ENCODE results near the gene ZSCAN21. TPM values are rescaled to one million over a fixed set of nuclear protein-coding genes. Genes with fewer than 3 reads are reported as not detected.

The ZSCAN21 gene
- total RNA-seq, 2 donors from 2014 or later, result 22.7 to 25.1 TPM

- DNase-seq, result no peak
- peaks cover 18% of the 10 kb centered on the region for H3K36me3 Mint-ChIP-seq (ENCODE audit: low read depth)
- no peak overlapping the region for H3K4me3 Mint-ChIP-seq
- no peaks in the 10 kb centered on the region for H3K27me3 Mint-ChIP-seq (ENCODE audit: insufficient read depth)
- Histone ChIP-seq H3K4me3 (ENCODE audit: low read length) (no peak overlapping the region), H3K27me3 (ENCODE audit: control insufficient read depth, insufficient read depth, low read length, poor library complexity, severe bottlenecking) (no peaks in the 10 kb centered on the region), H3K9ac (ENCODE audit: extremely low read depth, low read length, poor library complexity, severe bottlenecking) (no peak overlapping the region), H3K4me1 (ENCODE audit: control insufficient read depth, insufficient read depth, low read length) (no peaks in the 10 kb centered on the region), H3K27ac (ENCODE audit: low read depth, low read length) (no peak overlapping the region), H3K9me3 (ENCODE audit: control insufficient read depth, low read length) (no peaks in the 10 kb centered on the region), H3K36me3 (ENCODE audit: control insufficient read depth, insufficient read depth, low read length) (peaks cover 20% of the 10 kb centered on the region)
- peaks cover 12% of the 10 kb centered on the region for H3K4me1 Mint-ChIP-seq
- no peaks in the 10 kb centered on the region for H3K9me3 Mint-ChIP-seq
- H3K27ac Mint-ChIP-seq, result no peak overlapping the region
- no peak for TF ChIP-seq CTCF (conservative IDR thresholded peaks at IDR 0.05)
- 65 to 91% methylated on average over 5 to 10 of the region's 10 CpGs for WGBS, 2 experiments (ENCODE audit: insufficient coverage in 1 of 2, insufficient read length in 1 of 2)
These were observed 37.6 kb downstream of the ZSCAN21 start for GRCh38 chr7:100087055-100087750.

GRCh38 chr7:100088095-100088620 is 38.6 kb downstream of the ZSCAN21 start:
- Histone ChIP-seq H3K27ac (ENCODE audit: low read depth, low read length) (peak overlapping the region; percentile 62), H3K4me1 (ENCODE audit: control insufficient read depth, insufficient read depth, low read length) (no peaks in the 10 kb centered on the region), H3K36me3 (ENCODE audit: control insufficient read depth, insufficient read depth, low read length) (peaks cover 30% of the 10 kb centered on the region), H3K9ac (ENCODE audit: extremely low read depth, low read length, poor library complexity, severe bottlenecking) (peak overlapping the region; percentile 68), H3K27me3 (ENCODE audit: control insufficient read depth, insufficient read depth, low read length, poor library complexity, severe bottlenecking) (no peaks in the 10 kb centered on the region), H3K4me3 (ENCODE audit: low read length) (peak overlapping the region; percentile 92), H3K9me3 (ENCODE audit: control insufficient read depth, low read length) (no peaks in the 10 kb centered on the region)
- H3K27me3 Mint-ChIP-seq (ENCODE audit: insufficient read depth), result no peaks in the 10 kb centered on the region
- no peak for DNase-seq
- TF ChIP-seq CTCF (conservative IDR thresholded peaks at IDR 0.05), result no peak
- no peaks in the 10 kb centered on the region for H3K9me3 Mint-ChIP-seq
- H3K36me3 Mint-ChIP-seq (ENCODE audit: low read depth), result peaks cover 28% of the 10 kb centered on the region
- peaks cover 7% of the 10 kb centered on the region for H3K4me1 Mint-ChIP-seq
- H3K27ac Mint-ChIP-seq, result peak overlapping the region; percentile 94
- WGBS, 2 experiments (ENCODE audit: insufficient coverage in 1 of 2, insufficient read length in 1 of 2), result 88 to 94% methylated on average over 8 to 11 of the region's 11 CpGs
- H3K4me3 Mint-ChIP-seq, result peak overlapping the region; percentile 91

DNA sequence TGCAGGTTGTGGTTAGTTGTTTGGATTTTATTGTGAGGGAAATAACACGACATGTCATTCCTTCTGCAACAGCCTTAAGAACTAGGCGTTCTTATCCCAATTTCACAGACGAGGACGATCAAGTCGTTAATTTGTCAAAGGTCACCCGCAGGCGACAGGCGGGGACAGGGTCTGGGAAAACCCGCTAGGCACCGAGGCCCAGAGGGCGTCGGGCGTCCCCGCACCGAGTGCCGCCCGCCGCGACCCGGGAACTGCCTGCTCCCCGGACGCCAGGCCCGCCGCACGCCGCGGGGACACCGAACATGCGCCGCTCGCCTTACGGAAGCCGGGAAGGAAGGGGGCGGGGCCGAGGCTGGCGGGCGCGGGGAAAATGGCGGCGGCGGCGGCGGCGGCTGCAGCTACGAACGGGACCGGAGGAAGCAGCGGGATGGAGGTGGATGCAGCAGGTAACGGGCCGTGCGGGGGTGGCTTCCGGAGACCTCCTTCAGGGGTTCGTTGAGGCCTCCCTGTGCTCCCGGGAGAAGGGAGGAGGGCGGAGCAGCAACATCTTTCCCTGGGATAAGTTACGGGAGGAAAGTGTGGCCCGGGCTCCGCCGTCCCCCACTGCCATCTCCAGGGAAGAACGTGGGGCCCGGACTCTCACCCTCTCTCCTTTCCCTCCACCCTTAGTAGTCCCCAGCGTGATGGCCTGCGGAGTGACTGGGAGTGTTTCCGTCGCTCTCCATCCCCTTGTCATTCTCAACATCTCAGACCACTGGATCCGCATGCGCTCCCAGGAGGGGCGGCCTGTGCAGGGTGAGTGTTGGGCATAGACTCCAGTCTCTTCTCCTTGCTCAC is 39.3 kb downstream of the ZSCAN21 start, which contains the start of gene COPS6:
Gene COPS6, plus strand, starts transcription at position 349 of the 837 bp plus-strand sequence. Its CDS starts 22 bp downstream, at position 371.
- H3K9me3 Mint-ChIP-seq, result no peaks in the 10 kb centered on the region
- WGBS, 2 experiments (ENCODE audit: insufficient coverage in 1 of 2, insufficient read length in 1 of 2), result 2 to 14% methylated on average over 7 to 68 of the region's 68 CpGs
- peak; percentile 92 for DNase-seq
- Histone ChIP-seq H3K4me3 (ENCODE audit: low read length) (peak within 1 kb of the TSS; percentile 92), H3K9me3 (ENCODE audit: control insufficient read depth, low read length) (no peaks in the 10 kb centered on the region), H3K27me3 (ENCODE audit: control insufficient read depth, insufficient read depth, low read length, poor library complexity, severe bottlenecking) (no peaks in the 10 kb centered on the region), H3K36me3 (ENCODE audit: control insufficient read depth, insufficient read depth, low read length) (peaks cover 36% of the 10 kb centered on the region), H3K27ac (ENCODE audit: low read depth, low read length) (peak within 1 kb of the TSS; percentile 62), H3K4me1 (ENCODE audit: control insufficient read depth, insufficient read depth, low read length) (no peaks in the 10 kb centered on the region), H3K9ac (ENCODE audit: extremely low read depth, low read length, poor library complexity, severe bottlenecking) (peak within 1 kb of the TSS; percentile 68)
- H3K27ac Mint-ChIP-seq, result peak within 1 kb of the TSS; percentile 94
- H3K36me3 Mint-ChIP-seq (ENCODE audit: low read depth), result peaks cover 35% of the 10 kb centered on the region
- no peak for TF ChIP-seq CTCF (conservative IDR thresholded peaks at IDR 0.05)
- no peaks in the 10 kb centered on the region for H3K27me3 Mint-ChIP-seq (ENCODE audit: insufficient read depth)
- peaks cover 7% of the 10 kb centered on the region for H3K4me1 Mint-ChIP-seq
- H3K4me3 Mint-ChIP-seq, result peak within 1 kb of the TSS; percentile 91
